Placental pericyte (primary cell): Measurements from ENCODE around the gene ATP5MK. TPM values are rescaled to one million over a fixed set of nuclear protein-coding genes. Genes with fewer than 3 reads are reported as not detected.

Source experiments
- total RNA-seq: library from RNA; depleted of rRNA; stranded (reverse); fragments of >200 nt; gene quantifications from 2 replicates; pipeline ENCODE4 v1.2.3, GENCODE V29; 2012

The ATP5MK gene
- total RNA-seq: 113 and 163 TPM in 2 replicates

GRCh38 chr10:103396067-103396788 lies at the start of gene ATP5MK, which contains the start of gene PDCD11:
TSS of gene ATP5MK (minus strand) at chr10:103396475. CDS start at chr10:103392457, 4,018 bp downstream.
TSS of gene PDCD11 (plus strand) at chr10:103396626. CDS start at chr10:103398427, 1,801 bp downstream.

GRCh38 chr10:103367782-103368518 lies 28.3 kb downstream of the ATP5MK start, which contains the start of gene TAF5:
TSS of gene TAF5 (plus strand) at chr10:103367976. CDS start at chr10:103367990, 14 bp downstream.

GRCh38 chr10:103350517-103351260 lies 45.6 kb downstream of the ATP5MK start, which contains the start of gene PCGF6:
TSS of gene PCGF6 (minus strand) at chr10:103351140. CDS start at chr10:103351066, 74 bp downstream.

Other genes with a start within 250 kb of the ATP5MK start
- 59.3 and 89.7 TPM in 2 replicates for gene NT5C2, start 203.2 kb downstream of the ATP5MK start, total RNA-seq
- under 0.01 TPM in 1 of 2 replicates, not detected in the other for gene RPEL1, start 150.6 kb downstream of the ATP5MK start, total RNA-seq
- gene INA, start 119.3 kb downstream of the ATP5MK start, total RNA-seq: 0.66 and 3.7 TPM in 2 replicates
- 9.8 and 14.6 TPM in 2 replicates for gene PCGF6, start 45.3 kb downstream of the ATP5MK start, total RNA-seq
- gene TAF5, start 28.5 kb downstream of the ATP5MK start, total RNA-seq: 2.6 and 7.7 TPM in 2 replicates
- 44.2 and 62.6 TPM in 2 replicates for gene PDCD11, start 151 bp upstream of the ATP5MK start, total RNA-seq
- 26.3 and 33.2 TPM in 2 replicates for gene CALHM2, start 55.9 kb upstream of the ATP5MK start, total RNA-seq
- not detected in 2 replicates for gene CALHM1, start 62.4 kb upstream of the ATP5MK start, total RNA-seq
- not detected in 2 replicates for gene CALHM3, start 82.8 kb upstream of the ATP5MK start, total RNA-seq
- gene NEURL1, start 97.2 kb upstream of the ATP5MK start, total RNA-seq: 0.43 and 1.5 TPM in 2 replicates